C4-2B (cell line): ENCODE results near the gene MMP17.

Experiments used
- CTCF ChIP-seq: fragments of 450-650 bp; conservative IDR thresholded peaks from 2 replicates; pipeline ENCODE4 v1.5.1; 2017; ENCODE audit warnings: mild to moderate bottlenecking
- ZFX ChIP-seq: fragments of 450-650 bp; IDR thresholded peaks from 2 replicates; pipeline ENCODE4 v1.6.1; 2017

DNA sequence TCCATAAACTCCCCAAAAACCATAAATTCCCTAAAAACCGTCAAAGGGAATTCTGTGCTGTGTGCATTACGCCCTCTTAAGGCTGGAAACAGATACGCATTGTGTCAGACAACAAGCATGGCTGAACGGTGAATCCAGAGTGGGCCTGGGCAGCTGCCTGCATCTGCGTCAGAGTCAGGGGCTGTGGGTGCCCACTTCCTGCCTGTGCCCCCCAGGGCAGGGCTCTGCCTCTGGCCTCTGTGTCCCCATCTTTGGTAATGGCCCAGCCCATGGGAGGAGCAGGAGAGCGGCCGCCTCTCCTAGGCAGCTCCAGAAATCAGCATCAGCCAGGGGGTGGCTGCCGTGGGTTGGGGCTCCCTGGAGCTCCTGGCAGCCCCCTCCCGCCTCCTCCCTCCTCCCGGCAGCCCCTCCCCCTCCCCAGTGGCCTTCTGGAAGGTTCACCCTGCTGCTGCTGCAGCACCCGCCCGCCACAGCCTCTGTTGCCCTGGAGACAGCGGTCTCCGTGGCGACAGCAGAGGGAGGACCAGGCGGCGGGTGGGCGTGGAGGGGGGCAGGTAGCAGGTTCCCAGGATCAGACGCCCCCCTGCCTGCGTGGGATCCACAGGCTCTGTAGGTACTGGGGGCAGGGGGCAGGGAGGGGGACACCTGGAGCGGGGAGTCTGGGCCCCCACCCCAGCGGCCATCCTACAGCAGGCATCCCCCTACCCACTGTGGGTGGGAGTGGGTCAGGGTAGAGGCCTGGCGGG, 5.9 kb downstream of the MMP17 start:
- TF ChIP-seq CTCF (peak; percentile 38), ZFX (no peak)
